Type B pancreatic cell (in vitro differentiated cells): Measurements from ENCODE around the gene TENM4. TPM values are rescaled to one million over a fixed set of nuclear protein-coding genes. Genes with fewer than 3 reads are reported as not detected.

Experiments
- DNase-seq: peaks from one replicate; pipeline ENCODE4 v3.0.0; 2021; ENCODE audit warnings: mixed read lengths; ENCODE audit not compliant: unreplicated experiment; ENCODE audit errors: extremely low spot score
- H3K27ac Mint-ChIP-seq: 2 replicates; pipeline ENCODE4 v1.8.0; 2021; ENCODE audit warnings: mild to moderate bottlenecking, mixed read lengths
- H3K27me3 Mint-ChIP-seq: 2 replicates; pipeline ENCODE4 v1.8.0; 2021; ENCODE audit warnings: mixed read lengths
- H3K36me3 Mint-ChIP-seq: 2 replicates; pipeline ENCODE4 v1.8.0; 2021; ENCODE audit warnings: mixed read lengths
- H3K4me1 Mint-ChIP-seq: one replicate; pipeline ENCODE4 v1.8.0; 2021; ENCODE audit warnings: mixed read lengths; ENCODE audit not compliant: unreplicated experiment
- H3K4me3 Mint-ChIP-seq: 2 replicates; pipeline ENCODE4 v1.8.0; 2021; ENCODE audit warnings: mild to moderate bottlenecking, mixed read lengths
- H3K9me3 Mint-ChIP-seq: 2 replicates; pipeline ENCODE4 v1.8.0; 2021; ENCODE audit warnings: mixed read lengths
- CTCF ChIP-seq: fragments of 200-600 bp; sonication (generic); conservative IDR thresholded peaks from 2 replicates; pipeline ENCODE4 v1.5.0; 2021; ENCODE audit warnings: antibody characterized with exemption, mild to moderate bottlenecking
- total RNA-seq: library from RNA; stranded (reverse); gene quantifications from 2 replicates; pipeline ENCODE4 v1.2.1, GENCODE V29; 2021; ENCODE audit warnings: low replicate concordance

Gene TENM4
- total RNA-seq, 1 donor from 2014 or later, result 156 TPM

DNA sequence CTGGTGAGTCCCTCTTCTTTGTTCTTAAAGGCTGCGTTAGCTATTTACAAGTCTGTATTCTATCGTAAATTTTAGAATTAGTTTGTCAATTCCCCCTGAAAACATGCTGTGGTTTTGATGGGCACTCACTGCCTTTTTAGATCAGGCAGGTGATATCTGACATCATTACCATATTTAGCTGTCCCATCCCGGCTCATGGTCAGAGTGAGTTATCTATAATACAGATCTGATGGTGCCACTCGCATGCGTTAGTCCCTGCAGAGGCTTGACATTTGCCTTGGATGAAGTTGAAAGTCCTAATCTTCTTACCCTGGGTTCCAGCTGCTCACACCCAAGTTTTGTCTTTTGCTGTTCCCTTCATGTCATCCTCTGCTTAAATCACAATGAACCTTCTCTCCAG is 715.6 kb downstream of the TENM4 start:
- no peak overlapping the region for H3K4me3 Mint-ChIP-seq
- no peak overlapping the region for H3K27ac Mint-ChIP-seq
- H3K27me3 Mint-ChIP-seq, result no peaks in the 10 kb centered on the region
- no peaks in the 10 kb centered on the region for H3K4me1 Mint-ChIP-seq
- no peak for DNase-seq
- no peak for TF ChIP-seq CTCF
- peaks cover 11% of the 10 kb centered on the region for H3K36me3 Mint-ChIP-seq
- H3K9me3 Mint-ChIP-seq, result no peaks in the 10 kb centered on the region

- H3K4me1 Mint-ChIP-seq, result no peaks in the 10 kb centered on the region
- H3K27me3 Mint-ChIP-seq, result no peaks in the 10 kb centered on the region
- no peak for TF ChIP-seq CTCF
- DNase-seq, result no peak
- H3K4me3 Mint-ChIP-seq, result no peak overlapping the region
- peaks cover 16% of the 10 kb centered on the region for H3K36me3 Mint-ChIP-seq
- H3K27ac Mint-ChIP-seq, result no peak overlapping the region
- no peaks in the 10 kb centered on the region for H3K9me3 Mint-ChIP-seq
These were observed 718.0 kb downstream of the TENM4 start for GRCh38 chr11:78722786-78723185.

DNA sequence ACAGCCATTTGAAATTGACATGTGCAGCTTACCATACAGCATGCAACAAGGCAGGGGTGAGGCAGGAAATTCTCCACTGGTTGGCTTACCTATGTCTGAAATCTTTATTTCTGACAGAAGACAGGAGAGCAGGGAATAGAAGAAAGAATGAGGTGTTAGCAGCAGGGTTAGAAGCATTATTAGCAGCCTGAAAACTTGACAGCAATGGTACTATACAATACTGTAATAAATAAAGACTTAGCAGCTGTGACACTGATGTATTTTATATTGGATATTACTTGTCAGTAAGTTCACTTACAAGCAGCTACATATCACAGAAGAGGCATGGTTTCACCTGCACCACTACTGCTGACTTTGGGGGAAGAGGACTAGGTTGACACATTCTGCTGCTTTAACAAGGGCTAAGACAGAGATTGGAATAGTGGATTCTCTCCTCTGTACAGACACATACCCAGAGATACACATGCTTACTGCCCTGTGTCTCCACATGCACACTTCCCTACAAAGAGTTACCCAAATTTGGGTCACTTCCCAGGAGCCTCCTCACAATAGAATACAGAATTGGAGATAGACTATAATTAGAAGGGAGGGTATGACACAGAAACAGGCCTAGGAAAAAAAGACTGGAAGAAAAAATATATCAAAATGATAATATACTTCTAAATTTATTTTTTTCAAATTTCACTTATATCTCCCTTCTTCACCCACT is 720.4 kb downstream of the TENM4 start:
- Mint-ChIP-seq H3K4me1 (peaks cover 8% of the 10 kb centered on the region), H3K36me3 (peaks cover 15% of the 10 kb centered on the region), H3K27me3 (no peaks in the 10 kb centered on the region), H3K27ac (no peak overlapping the region), H3K4me3 (no peak overlapping the region), H3K9me3 (no peaks in the 10 kb centered on the region)
- no peak for TF ChIP-seq CTCF
- no peak for DNase-seq

DNA sequence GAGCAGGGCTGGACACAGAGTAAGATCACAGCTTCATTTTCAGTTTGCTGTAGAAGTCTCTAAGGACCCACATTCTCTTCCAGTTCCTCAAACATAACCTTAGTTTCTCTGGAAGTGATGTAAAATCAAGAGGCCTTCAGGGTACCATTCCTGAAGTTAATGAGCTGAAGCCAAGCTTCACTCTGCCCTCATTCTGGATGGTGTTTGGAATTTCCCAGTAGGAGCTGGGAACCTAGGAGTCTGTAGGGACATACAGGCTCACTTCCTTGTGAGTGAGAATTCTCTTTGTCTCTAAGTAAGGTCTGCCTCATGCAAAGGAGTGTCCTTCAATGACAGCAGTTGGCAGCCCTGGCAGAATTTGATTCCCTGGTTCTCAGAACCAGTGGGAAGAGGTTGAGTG is 723.8 kb downstream of the TENM4 start:
- Mint-ChIP-seq H3K4me3 (no peak overlapping the region), H3K4me1 (peaks cover 20% of the 10 kb centered on the region), H3K9me3 (no peaks in the 10 kb centered on the region), H3K27ac (peak overlapping the region; percentile 75), H3K36me3 (peaks cover 10% of the 10 kb centered on the region), H3K27me3 (no peaks in the 10 kb centered on the region)
- DNase-seq, result no peak
- no peak for TF ChIP-seq CTCF

GRCh38 chr11:78715639-78716311 is 725.1 kb downstream of the TENM4 start:
- Mint-ChIP-seq H3K9me3 (no peaks in the 10 kb centered on the region), H3K36me3 (peaks cover 14% of the 10 kb centered on the region), H3K4me3 (no peak overlapping the region), H3K27ac (peak overlapping the region; percentile 75), H3K27me3 (no peaks in the 10 kb centered on the region), H3K4me1 (peaks cover 20% of the 10 kb centered on the region)
- no peak for DNase-seq
- peak; percentile 85 for TF ChIP-seq CTCF
